ENCODE results near the gene GRK3. TPM values are rescaled to one million over a fixed set of nuclear protein-coding genes. Genes with fewer than 3 reads are reported as not detected.

GRK3 gene
- total RNA-seq, 4 donors from 2014 or later: 7.6 to 10.7 (median 8.8) TPM

GRCh38 chr22:25669253-25670069, 105.0 kb downstream of the GRK3 start:
- H3K27ac ChIP-seq: no peak overlapping the region
- intact Hi-C loops (cut with DNase I): no loop called here
- no peaks in the 10 kb centered on the region for H3K27me3 ChIP-seq
- no peaks in the 10 kb centered on the region for H3K36me3 ChIP-seq
- no peak for DNase-seq
- no peaks in the 10 kb centered on the region for H3K9me3 ChIP-seq
- 77 to 83% methylated on average over 5 of the region's 5 CpGs for WGBS, 2 donors
- H3K4me3 ChIP-seq (replicated peaks in 1 of 3): no peak overlapping the region
- no peak for TF ChIP-seq CTCF (IDR thresholded peaks at IDR 0.05)
- no peak for TF ChIP-seq POLR2A (IDR thresholded peaks at IDR 0.05)
- H3K4me1 ChIP-seq: no peaks in the 10 kb centered on the region

GRCh38 chr22:25670070-25670461, 105.6 kb downstream of the GRK3 start:
- Histone ChIP-seq H3K36me3 (no peaks in the 10 kb centered on the region), H3K4me3 (replicated peaks in 1 of 3) (no peak overlapping the region), H3K27ac (no peak overlapping the region), H3K27me3 (no peaks in the 10 kb centered on the region), H3K4me1 (no peaks in the 10 kb centered on the region), H3K9me3 (no peaks in the 10 kb centered on the region)
- intact Hi-C loops (cut with DNase I): no loop called here
- TF ChIP-seq POLR2A (IDR thresholded peaks at IDR 0.05): no peak
- TF ChIP-seq CTCF (IDR thresholded peaks at IDR 0.05): no peak
- 96 to 98% methylated on average over 6 of the region's 6 CpGs for WGBS, 2 donors
- no peak for DNase-seq

GRCh38 chr22:25672289-25673084, 108.0 kb downstream of the GRK3 start:
- Histone ChIP-seq H3K27me3 (no peaks in the 10 kb centered on the region), H3K36me3 (no peaks in the 10 kb centered on the region), H3K27ac (no peak overlapping the region), H3K4me3 (replicated peaks in 1 of 3) (no peak overlapping the region), H3K9me3 (no peaks in the 10 kb centered on the region), H3K4me1 (no peaks in the 10 kb centered on the region)
- intact Hi-C loops (cut with DNase I): no loop called here
- 87 to 89% methylated on average over 5 of the region's 5 CpGs for WGBS, 2 donors
- no peak for DNase-seq
- no peak for TF ChIP-seq POLR2A (IDR thresholded peaks at IDR 0.05)
- TF ChIP-seq CTCF (IDR thresholded peaks at IDR 0.05): no peak

- DNase-seq: no peak
- Histone ChIP-seq H3K27me3 (no peaks in the 10 kb centered on the region), H3K4me1 (no peaks in the 10 kb centered on the region), H3K4me3 (replicated peaks in 1 of 3) (no peak overlapping the region), H3K36me3 (no peaks in the 10 kb centered on the region), H3K27ac (no peak overlapping the region), H3K9me3 (no peaks in the 10 kb centered on the region)
- 95 to 99% methylated on average over 5 of the region's 5 CpGs for WGBS, 2 donors
- intact Hi-C loops (cut with DNase I): no loop called here
- TF ChIP-seq POLR2A (IDR thresholded peaks at IDR 0.05) (no peak), CTCF (IDR thresholded peaks at IDR 0.05) (no peak)
These were observed 109.2 kb downstream of the GRK3 start for GRCh38 chr22:25673713-25674112.

- TF ChIP-seq POLR2A (IDR thresholded peaks at IDR 0.05) (no peak), CTCF (IDR thresholded peaks at IDR 0.05) (no peak)
- intact Hi-C loops (cut with DNase I): no loop called here
- H3K4me1 ChIP-seq: no peaks in the 10 kb centered on the region
These were observed 113.2 kb downstream of the GRK3 start for GRCh38 chr22:25677631-25678030.

More at GRCh38 chr22:25677631-25678030, 113.2 kb downstream of the GRK3 start:
- 89% methylated on average over 4 of the region's 4 CpGs for WGBS, 2 donors
- no peaks in the 10 kb centered on the region for H3K27me3 ChIP-seq
- no peak for DNase-seq
- H3K27ac ChIP-seq: no peak overlapping the region
- H3K36me3 ChIP-seq: no peaks in the 10 kb centered on the region
- H3K4me3 ChIP-seq (replicated peaks in 1 of 3): no peak overlapping the region
- H3K9me3 ChIP-seq: no peaks in the 10 kb centered on the region

Data from thyroid gland (tissue), 4 donors.